Measurements from ENCODE around the gene BTAF1. TPM values are rescaled to one million over a fixed set of nuclear protein-coding genes. Genes with fewer than 3 reads are reported as not detected.

Gene BTAF1
- total and polyA plus RNA-seq, 10 of the 15 experiments (the other 5 are each of a cell fraction or from before 2014, with no cell fraction given) = 11.8 to 157 (median 55.5) TPM

- TF ChIP-seq MEF2A (IDR thresholded peaks at IDR 0.05; ENCODE audit: insufficient read depth, low read depth, low read length) (no peak), NR2F1 (conservative IDR thresholded peaks at IDR 0.05) (no peak)
Measured at GRCh38 chr10:91891125-91892001, 32.2 kb upstream of the BTAF1 start (continued).

DNA sequence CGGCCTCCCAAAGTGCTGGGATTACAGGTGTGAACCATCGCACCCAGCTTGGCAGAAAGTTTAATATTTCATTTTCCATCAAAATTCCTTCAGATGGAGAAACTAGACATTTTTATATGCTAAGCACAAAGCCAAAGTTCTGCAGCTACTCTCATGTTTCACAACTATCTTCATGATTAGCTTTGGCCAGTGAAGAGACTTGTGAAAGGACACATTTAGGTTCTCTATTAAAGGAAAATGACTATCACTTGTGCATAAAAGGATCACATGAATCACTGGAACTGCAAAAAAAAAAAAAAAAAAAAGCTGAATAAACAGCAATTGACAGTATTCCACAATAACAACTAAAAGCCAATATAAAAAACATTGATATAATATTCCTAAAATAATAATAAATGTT lies 30.5 kb upstream of the BTAF1 start:
- ChIA-PET SMC1A (ENCODE audit: uncharacterized antibody, unreplicated experiment) (no interaction called here), RAD21 (ENCODE audit: unreplicated experiment) (interaction anchor here (1.1 kb wide), 1 partner anchor 19 kb away, joined by 3 read pairs; no protein-coding TSS in a partner anchor), CTCF (no interaction called here), POLR2A (interaction anchor here (0.6 kb wide), 1 partner anchor 28 kb away, joined by 4 read pairs; no protein-coding TSS in a partner anchor)
- Histone ChIP-seq H2AFZ (ENCODE audit: control insufficient read depth, low read depth, low read length) (no peak overlapping the region), H3K9ac (ENCODE audit: control insufficient read depth, insufficient read depth, low read length) (no peak overlapping the region), H3K36me3 (ENCODE audit: control insufficient read depth in 2 of 2, insufficient read depth in 2 of 2, low read length in 1 of 2) (no peaks in the 10 kb centered on the region), H4K20me1 (ENCODE audit: control insufficient read depth, insufficient read depth) (no peaks in the 10 kb centered on the region), H3K4me2 (ENCODE audit: control insufficient read depth, insufficient read depth) (no peak overlapping the region), H3K4me3 (no peak overlapping the region), H3K79me2 (ENCODE audit: control insufficient read depth, insufficient read depth, low read length) (no peaks in the 10 kb centered on the region), H3K4me1 (ENCODE audit: control insufficient read depth, insufficient read depth, low read length) (no peaks in the 10 kb centered on the region; the same call in 1 of the 2 replicates), H3K9me3 (replicated peaks; ENCODE audit: control insufficient read depth, insufficient read depth, low read length) (no peaks in the 10 kb centered on the region), H3K27me3 (replicated peaks in 1 of 2; ENCODE audit: control insufficient read depth in 2 of 2, insufficient read depth in 2 of 2, low read length in 1 of 2) (no peaks in the 10 kb centered on the region; a peak in 1 of 4 replicates), H3K27ac (ENCODE audit: control insufficient read depth, insufficient read depth) (no peak overlapping the region)
- WGBS (ENCODE audit: insufficient coverage, insufficient replicate concordance, low lambda C conversion rate, missing lambda C conversion rate) = 90% methylated on average over 2 of the region's 2 CpGs
- DNase-seq (ENCODE audit: low read depth, low spot score) (no peak), ATAC-seq (no peak), FAIRE-seq (no peak)
- TF ChIP-seq TCF7 (IDR thresholded peaks at IDR 0.05; ENCODE audit: borderline replicate concordance) = no peak
- TF ChIP-seq ASH2L (IDR thresholded peaks at IDR 0.05; ENCODE audit: borderline replicate concordance, low read depth) = no peak
- TF ChIP-seq HCFC1 (IDR thresholded peaks at IDR 0.05; ENCODE audit: low read length) = no peak
- no peak for TF ChIP-seq NFIC (IDR thresholded peaks at IDR 0.05; ENCODE audit: low read depth, low read length)
- BruUV-seq (replicated peaks) = no TSS peak
- intact Hi-C loops (cut with micrococcal nuclease; ENCODE audit: unreplicated experiment) (no loop called here), in situ Hi-C loops (cut with MboI) (no loop called here)

All from GM12878 (cell line).